ENCODE results near the gene CPVL. TPM values are rescaled to one million over a fixed set of nuclear protein-coding genes. Genes with fewer than 3 reads are reported as not detected.

CPVL gene
- total RNA-seq, 1 donor from 2014 or later: 86.3 TPM

- Histone ChIP-seq H3K4me3 (no peak overlapping the region), H3K4me1 (peaks cover 64% of the 10 kb centered on the region), H3K9me3 (replicated peaks) (no peaks in the 10 kb centered on the region), H3K27me3 (ENCODE audit: low read depth) (no peaks in the 10 kb centered on the region), H3K27ac (replicated peaks) (no peak overlapping the region), H3K36me3 (no peaks in the 10 kb centered on the region)
- no peak for DNase-seq
- intact Hi-C loops (cut with micrococcal nuclease): no loop called here
- no peak for TF ChIP-seq CTCF (IDR thresholded peaks at IDR 0.05; ENCODE audit: borderline replicate concordance)
Observed at GRCh38 chr7:29038463-29038862, 107.9 kb downstream of the CPVL start.

GRCh38 chr7:29035044-29035740 lies 111.1 kb downstream of the CPVL start:
- intact Hi-C loops (cut with micrococcal nuclease): no loop called here
- no peak for DNase-seq
- no peaks in the 10 kb centered on the region for H3K27me3 ChIP-seq (ENCODE audit: low read depth)
- no peaks in the 10 kb centered on the region for H3K36me3 ChIP-seq
- H3K27ac ChIP-seq (replicated peaks): peak overlapping the region; percentile 44
- no peaks in the 10 kb centered on the region for H3K9me3 ChIP-seq (replicated peaks)
- H3K4me1 ChIP-seq: peaks cover 45% of the 10 kb centered on the region
- TF ChIP-seq CTCF (IDR thresholded peaks at IDR 0.05; ENCODE audit: borderline replicate concordance): no peak
- no peak overlapping the region for H3K4me3 ChIP-seq

- Histone ChIP-seq H3K27ac (replicated peaks) (no peak overlapping the region), H3K4me3 (no peak overlapping the region), H3K4me1 (peaks cover 32% of the 10 kb centered on the region), H3K27me3 (ENCODE audit: low read depth) (no peaks in the 10 kb centered on the region), H3K36me3 (no peaks in the 10 kb centered on the region), H3K9me3 (replicated peaks) (no peaks in the 10 kb centered on the region)
- TF ChIP-seq CTCF (IDR thresholded peaks at IDR 0.05; ENCODE audit: borderline replicate concordance): no peak
- no peak for DNase-seq
- intact Hi-C loops (cut with micrococcal nuclease): no loop called here
Observed at GRCh38 chr7:29033584-29033983, 112.8 kb downstream of the CPVL start.

GRCh38 chr7:29032146-29032545 lies 114.2 kb downstream of the CPVL start:
- TF ChIP-seq CTCF (IDR thresholded peaks at IDR 0.05; ENCODE audit: borderline replicate concordance): no peak
- Histone ChIP-seq H3K4me3 (no peak overlapping the region), H3K4me1 (peaks cover 26% of the 10 kb centered on the region), H3K36me3 (peaks cover 5% of the 10 kb centered on the region), H3K27ac (replicated peaks) (no peak overlapping the region), H3K9me3 (replicated peaks) (peaks cover 10% of the 10 kb centered on the region), H3K27me3 (ENCODE audit: low read depth) (no peaks in the 10 kb centered on the region)
- intact Hi-C loops (cut with micrococcal nuclease): no loop called here
- no peak for DNase-seq

GRCh38 chr7:29030781-29031275 lies 115.5 kb downstream of the CPVL start:
- peaks cover 25% of the 10 kb centered on the region for H3K4me1 ChIP-seq
- no peaks in the 10 kb centered on the region for H3K27me3 ChIP-seq (ENCODE audit: low read depth)
- peaks cover 5% of the 10 kb centered on the region for H3K36me3 ChIP-seq
- H3K9me3 ChIP-seq (replicated peaks): peaks cover 22% of the 10 kb centered on the region
- no peak for DNase-seq
- H3K4me3 ChIP-seq: no peak overlapping the region
- no peak overlapping the region for H3K27ac ChIP-seq (replicated peaks)
- TF ChIP-seq CTCF (IDR thresholded peaks at IDR 0.05; ENCODE audit: borderline replicate concordance): no peak
- intact Hi-C loops (cut with micrococcal nuclease): no loop called here
